Hepatocyte (in vitro differentiated cells): ENCODE results near the gene PYM1.

ENCODE experiments used
- EZH2 ChIP-seq: fragments of 200-600 bp; sonication (generic); IDR thresholded peaks from 2 replicates; pipeline ENCODE4 v1.6.1; 2016; ENCODE audit warnings: antibody characterized with exemption, mild to moderate bottlenecking, borderline replicate concordance
- TF ChIP-seq, protein P1 (sequence below): fragments of 200-600 bp; sonication (generic); IDR thresholded peaks from 2 replicates; pipeline ENCODE4 v1.5.1; 2016; ENCODE audit warnings: antibody characterized with exemption, mild to moderate bottlenecking; ENCODE audit not compliant: poor library complexity

DNA sequence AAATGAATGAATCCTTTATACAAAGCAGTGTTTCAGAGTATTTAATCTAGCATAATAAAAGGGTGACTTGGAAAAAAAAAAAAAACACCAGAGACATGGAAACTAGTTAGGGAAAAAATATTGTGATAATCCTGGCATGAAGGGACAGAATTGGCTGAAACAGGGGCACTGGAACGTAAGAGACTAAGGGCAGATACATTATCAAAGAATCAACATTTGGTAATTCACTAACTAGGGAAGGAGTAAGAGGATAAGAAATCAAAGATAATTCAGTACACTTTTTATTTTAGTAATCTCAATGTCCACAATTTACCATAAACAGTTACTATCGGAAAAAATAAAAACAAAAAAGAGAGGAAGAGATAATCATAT lies 18.2 kb downstream of the PYM1 start:
- TF ChIP-seq, protein P1, sequence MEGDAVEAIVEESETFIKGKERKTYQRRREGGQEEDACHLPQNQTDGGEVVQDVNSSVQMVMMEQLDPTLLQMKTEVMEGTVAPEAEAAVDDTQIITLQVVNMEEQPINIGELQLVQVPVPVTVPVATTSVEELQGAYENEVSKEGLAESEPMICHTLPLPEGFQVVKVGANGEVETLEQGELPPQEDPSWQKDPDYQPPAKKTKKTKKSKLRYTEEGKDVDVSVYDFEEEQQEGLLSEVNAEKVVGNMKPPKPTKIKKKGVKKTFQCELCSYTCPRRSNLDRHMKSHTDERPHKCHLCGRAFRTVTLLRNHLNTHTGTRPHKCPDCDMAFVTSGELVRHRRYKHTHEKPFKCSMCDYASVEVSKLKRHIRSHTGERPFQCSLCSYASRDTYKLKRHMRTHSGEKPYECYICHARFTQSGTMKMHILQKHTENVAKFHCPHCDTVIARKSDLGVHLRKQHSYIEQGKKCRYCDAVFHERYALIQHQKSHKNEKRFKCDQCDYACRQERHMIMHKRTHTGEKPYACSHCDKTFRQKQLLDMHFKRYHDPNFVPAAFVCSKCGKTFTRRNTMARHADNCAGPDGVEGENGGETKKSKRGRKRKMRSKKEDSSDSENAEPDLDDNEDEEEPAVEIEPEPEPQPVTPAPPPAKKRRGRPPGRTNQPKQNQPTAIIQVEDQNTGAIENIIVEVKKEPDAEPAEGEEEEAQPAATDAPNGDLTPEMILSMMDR: no peak
- TF ChIP-seq EZH2: no peak
